ENCODE results near the gene ATP2A3.

GRCh38 chr17:3947318-3947810 lies 16.9 kb downstream of the ATP2A3 start:
- TF ChIP-seq CTCF (IDR thresholded peaks at IDR 0.05): no peak
- TF ChIP-seq POLR2A (IDR thresholded peaks at IDR 0.05): no peak
